AG10803 (cell line): ENCODE data around the gene MTUS2.
A peak's percentile ranks its signal among the peaks of the same experiment; 100 is the strongest.

Experiments
- DNase-seq: peaks from one replicate; pipeline ENCODE4 v3.0.0; 2010; ENCODE audit warnings: low read depth
- H3K4me3 ChIP-seq: 2 replicates; pipeline ENCODE4 v1.5.1; 2011; ENCODE audit warnings: mild to moderate bottlenecking, low read length, control low read depth
- TF ChIP-seq, protein P1 (sequence below): conservative IDR thresholded peaks from 2 replicates; pipeline ENCODE4 v1.5.1; 2011; ENCODE audit warnings: mild to moderate bottlenecking, low read length, control low read depth, inconsistent platforms

Gene MTUS2

DNA sequence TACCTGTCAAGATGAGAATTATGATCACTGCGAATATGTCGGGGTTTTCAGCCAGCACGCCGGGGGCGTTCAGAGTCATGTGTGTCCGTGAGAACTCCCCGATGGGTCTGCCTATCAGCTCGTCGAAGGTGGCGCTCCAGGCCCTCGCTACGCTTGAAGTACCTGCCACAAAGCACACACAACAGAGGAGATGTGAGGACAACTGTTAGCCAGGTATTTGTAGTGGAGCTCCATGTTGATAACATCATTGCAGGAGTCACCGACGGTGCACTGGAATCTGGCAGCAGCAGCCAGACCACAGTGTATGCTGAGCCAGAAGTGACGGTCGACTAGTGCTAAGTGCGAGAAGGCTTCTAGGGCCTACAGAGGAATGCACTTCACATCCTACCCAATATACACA, 712.7 kb downstream of the MTUS2 start:
- TF ChIP-seq, protein P1, sequence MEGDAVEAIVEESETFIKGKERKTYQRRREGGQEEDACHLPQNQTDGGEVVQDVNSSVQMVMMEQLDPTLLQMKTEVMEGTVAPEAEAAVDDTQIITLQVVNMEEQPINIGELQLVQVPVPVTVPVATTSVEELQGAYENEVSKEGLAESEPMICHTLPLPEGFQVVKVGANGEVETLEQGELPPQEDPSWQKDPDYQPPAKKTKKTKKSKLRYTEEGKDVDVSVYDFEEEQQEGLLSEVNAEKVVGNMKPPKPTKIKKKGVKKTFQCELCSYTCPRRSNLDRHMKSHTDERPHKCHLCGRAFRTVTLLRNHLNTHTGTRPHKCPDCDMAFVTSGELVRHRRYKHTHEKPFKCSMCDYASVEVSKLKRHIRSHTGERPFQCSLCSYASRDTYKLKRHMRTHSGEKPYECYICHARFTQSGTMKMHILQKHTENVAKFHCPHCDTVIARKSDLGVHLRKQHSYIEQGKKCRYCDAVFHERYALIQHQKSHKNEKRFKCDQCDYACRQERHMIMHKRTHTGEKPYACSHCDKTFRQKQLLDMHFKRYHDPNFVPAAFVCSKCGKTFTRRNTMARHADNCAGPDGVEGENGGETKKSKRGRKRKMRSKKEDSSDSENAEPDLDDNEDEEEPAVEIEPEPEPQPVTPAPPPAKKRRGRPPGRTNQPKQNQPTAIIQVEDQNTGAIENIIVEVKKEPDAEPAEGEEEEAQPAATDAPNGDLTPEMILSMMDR: no peak
- DNase-seq: peak; percentile 61
- H3K4me3 ChIP-seq: no peak overlapping the region

DNA sequence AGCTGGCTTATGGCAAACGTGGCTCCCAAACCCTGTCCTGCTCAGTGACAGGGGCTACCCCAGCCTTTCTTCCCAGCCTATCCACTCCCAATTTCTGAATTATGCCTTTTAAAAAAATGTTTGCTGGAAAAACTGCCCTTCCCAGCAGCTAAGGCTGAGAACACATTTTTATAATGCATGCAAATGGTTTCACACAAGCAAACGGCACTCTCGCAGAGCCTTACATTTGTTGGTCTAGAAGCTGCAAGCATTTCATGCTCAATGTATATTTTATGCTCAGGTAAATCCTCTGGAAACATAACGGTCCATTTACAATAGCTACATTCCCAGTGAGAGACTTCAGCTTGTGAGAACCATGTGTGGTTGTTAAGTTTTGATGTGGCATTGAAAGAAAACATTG, 713.9 kb downstream of the MTUS2 start:
- TF ChIP-seq, protein P1: no peak
- no peak for DNase-seq
- no peak overlapping the region for H3K4me3 ChIP-seq

DNA sequence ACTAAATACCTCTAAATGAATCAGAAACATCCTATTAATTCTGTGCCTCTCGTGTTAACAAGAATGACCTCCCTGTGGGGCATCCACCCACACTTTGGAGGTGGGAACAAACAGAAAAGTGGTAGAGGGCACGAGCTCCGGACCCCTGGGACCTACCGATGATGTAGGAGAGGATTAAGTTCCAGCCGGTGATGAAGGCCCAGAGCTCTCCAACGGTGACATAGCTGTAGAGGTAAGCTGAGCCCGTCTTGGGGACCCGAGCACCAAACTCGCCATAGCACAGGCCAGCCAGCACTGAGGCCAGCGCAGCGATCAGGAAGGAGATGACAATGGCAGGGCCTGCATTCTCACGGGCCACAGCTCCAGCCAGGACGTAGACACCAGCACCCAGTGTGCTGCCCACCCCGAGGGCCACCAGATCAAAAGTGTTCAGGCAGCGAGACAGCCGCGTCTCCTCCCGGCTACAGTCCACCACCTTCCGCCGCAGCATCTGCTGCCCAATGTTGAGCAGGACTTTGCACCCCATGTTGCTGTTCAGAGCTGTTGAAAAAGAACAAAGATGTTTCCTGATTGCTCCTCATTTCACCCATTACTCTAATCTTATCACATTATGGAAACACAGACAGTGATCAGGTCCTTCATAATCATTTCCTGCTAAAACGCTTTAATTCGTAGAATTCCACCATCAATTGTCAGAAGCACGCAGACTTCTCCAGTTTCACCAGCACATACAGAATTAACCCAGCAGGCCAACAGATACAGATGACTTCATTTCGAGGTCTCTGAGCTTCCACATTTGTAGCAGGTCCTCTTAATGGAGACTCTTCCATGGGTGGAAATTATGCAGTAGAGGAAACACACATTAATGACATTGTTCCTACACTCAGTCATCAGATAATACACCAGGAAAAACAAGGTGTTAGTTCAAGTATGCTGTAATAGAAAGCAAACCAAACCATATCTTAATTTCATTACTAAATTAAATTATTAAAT, 715.8 kb downstream of the MTUS2 start:
- DNase-seq: no peak
- no peak overlapping the region for H3K4me3 ChIP-seq
- TF ChIP-seq, protein P1: no peak

DNA sequence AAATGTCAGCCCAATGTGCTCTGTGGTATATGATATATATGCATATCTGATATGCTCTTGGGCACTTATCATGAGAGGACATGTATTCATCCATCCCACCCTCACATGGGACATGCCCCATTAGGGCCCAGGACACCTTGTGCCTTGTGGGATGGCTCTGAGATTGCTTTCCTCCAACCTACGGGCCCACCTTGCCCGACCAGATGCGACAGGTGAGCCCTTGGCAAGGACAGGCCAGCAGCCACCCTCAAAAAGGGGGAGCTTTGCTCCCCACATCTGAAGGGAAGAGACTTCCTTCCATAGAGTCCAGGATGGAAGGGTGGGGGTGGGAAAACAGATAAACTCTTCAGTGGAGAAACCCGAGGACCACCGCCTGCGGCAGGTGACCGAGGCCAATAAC, 716.7 kb downstream of the MTUS2 start:
- DNase-seq: no peak
- H3K4me3 ChIP-seq: no peak overlapping the region
- TF ChIP-seq, protein P1: no peak

DNA sequence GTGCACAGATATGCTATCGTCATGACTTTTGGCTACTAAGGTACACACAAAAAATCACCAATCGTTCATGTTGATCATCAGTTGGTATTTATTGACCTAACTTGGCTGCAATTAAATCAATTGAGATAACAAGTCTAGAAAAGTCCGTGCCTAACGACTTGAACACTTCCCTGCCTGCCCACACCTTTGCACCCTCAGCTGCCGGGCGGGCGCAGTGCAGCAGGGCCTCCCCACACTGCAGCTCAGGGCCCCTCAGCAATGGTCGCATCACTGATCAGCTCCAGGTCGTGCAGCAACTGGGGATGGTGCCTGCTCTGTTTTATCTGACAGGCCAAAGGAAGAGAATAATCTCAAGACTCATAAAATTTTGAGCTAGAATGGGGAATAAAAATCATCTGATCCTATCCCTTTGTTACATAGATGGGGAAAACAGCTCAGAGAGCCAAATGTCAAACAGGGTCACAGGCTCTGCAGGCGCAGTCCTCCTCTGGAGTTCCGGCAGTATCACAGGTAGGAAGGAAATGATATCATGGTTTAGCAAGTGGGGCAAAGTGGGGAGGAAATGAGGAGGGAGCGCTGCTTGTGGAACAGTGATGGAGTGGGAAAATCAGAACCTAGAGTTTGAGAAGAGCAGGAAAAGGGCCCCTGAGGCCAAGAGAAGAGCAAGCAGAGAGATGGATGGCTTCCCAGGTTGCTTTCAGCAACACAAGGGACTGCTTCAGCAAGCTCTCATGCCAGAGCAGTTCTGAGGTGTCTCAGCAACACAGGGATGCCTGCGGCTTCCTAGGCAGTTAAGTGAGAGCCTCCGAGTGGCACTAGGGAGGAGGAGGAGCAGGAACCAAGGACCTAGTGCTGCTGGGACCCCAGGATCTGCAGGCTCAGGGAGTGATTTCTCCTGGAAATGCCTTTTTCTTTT, 717.9 kb downstream of the MTUS2 start:
- no peak overlapping the region for H3K4me3 ChIP-seq

DNA sequence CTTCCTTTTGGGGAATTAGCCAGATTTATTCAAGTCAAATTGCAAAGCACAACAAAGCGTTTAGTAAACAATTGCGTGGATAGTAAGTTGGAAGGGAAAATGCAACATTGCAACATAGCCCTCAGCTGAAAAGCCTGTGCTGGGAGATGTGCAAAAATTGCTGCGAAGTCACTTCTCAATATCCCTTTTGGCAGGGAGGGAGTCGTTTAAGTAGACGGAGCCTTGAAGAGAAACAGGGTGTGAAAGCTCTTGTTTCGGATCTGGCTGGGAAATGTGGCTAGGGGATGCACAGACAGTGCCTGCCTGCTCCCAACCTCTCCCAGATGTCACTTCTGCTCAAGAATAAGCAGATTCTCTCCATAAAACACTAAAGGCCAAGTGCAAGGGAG, 718.5 kb downstream of the MTUS2 start:
- TF ChIP-seq, protein P1: no peak
- H3K4me3 ChIP-seq: no peak overlapping the region
- peak; percentile 60 for DNase-seq

More for the DNA sequence above, 717.9 kb downstream of the MTUS2 start:
- DNase-seq: peak; percentile 59
- TF ChIP-seq, protein P1: no peak
